GM12878 (cell line): ENCODE data around the gene CNKSR3. TPM values are rescaled to one million over a fixed set of nuclear protein-coding genes. Genes with fewer than 3 reads are reported as not detected.
"Not testable (repeated sequence)": the region's sequence is repeated elsewhere in the genome, so short reads cannot be mapped to it uniquely, and the experiment has no call there.

Experiments
- ATAC-seq: fragments of 200-7000 bp; cut with Tn5 transposase; 3 replicates; pipeline ENCODE4 v1.9.1; 2020; ENCODE audit warnings: mild to moderate bottlenecking, moderate library complexity
- BruUV-seq: library from RNA; stranded (reverse); fragments of 400-500 nt; replicated peaks from 2 replicates; lab custom pipeline; 2021; lab: Mats Ljungman, UMichigan
- CTCF ChIA-PET: fragments of 300-600 bp; sonication (Branson Sonifier 250); formaldehyde crosslinking; extraction: SDS; loops from one replicate; lab custom pipeline; 2021; ENCODE audit warnings: inconsistent platforms; lab: Yijun Ruan, JAX
- POLR2A ChIA-PET: fragments of 350-600 bp; formaldehyde crosslinking; extraction: SDS; loops from one replicate; lab custom pipeline; 2021; ENCODE audit warnings: inconsistent platforms; lab: Charles Lee
- RAD21 ChIA-PET: fragments of 300-600 bp; sonication (Branson Sonifier 250); formaldehyde crosslinking; loops from one replicate; lab custom pipeline; 2023; ENCODE audit warnings: antibody characterized with exemption; ENCODE audit not compliant: unreplicated experiment; lab: Charles Lee
- SMC1A ChIA-PET: fragments of 300-600 bp; sonication (Branson Sonifier 250); formaldehyde crosslinking; loops from one replicate; lab custom pipeline; 2023; ENCODE audit not compliant: unreplicated experiment, uncharacterized antibody; lab: Charles Lee
- DNase-seq: peaks from one replicate; pipeline ENCODE4 v3.0.0-alpha.2; 2011; ENCODE audit warnings: low read depth, low spot score
- FAIRE-seq: peaks from 3 replicates; lab custom pipeline; 2011; peaks lifted over from hg19 to GRCh38; lab: Jason Lieb, UNC
- H2AFZ ChIP-seq: 2 replicates; pipeline ENCODE4 v1.6.0; 2011; ENCODE audit warnings: low read depth, low read length, control low read depth; ENCODE audit not compliant: control insufficient read depth
- H3K27ac ChIP-seq: 2 replicates; pipeline ENCODE4 v1.5.1; 2011; ENCODE audit warnings: control low read depth; ENCODE audit not compliant: control insufficient read depth, insufficient read depth
- H3K27me3 ChIP-seq, 2 experiments: replicated peaks in 1 of 2; 2 replicates each; pipeline versions ENCODE4 v1.6.0 to v1.6.1; 2011; ENCODE audit warnings: low read length in 1 of 2; ENCODE audit not compliant: control insufficient read depth in 2 of 2, insufficient read depth in 2 of 2
- H3K36me3 ChIP-seq, 2 experiments: 2 replicates each; pipeline ENCODE4 v1.5.1; 2011; ENCODE audit warnings: low read length in 1 of 2; ENCODE audit not compliant: control insufficient read depth in 2 of 2, insufficient read depth in 2 of 2
- H3K4me1 ChIP-seq: 2 replicates; pipeline ENCODE4 v1.6.1; 2011; ENCODE audit warnings: mild to moderate bottlenecking, low read length, moderate library complexity, mixed read lengths; ENCODE audit not compliant: control insufficient read depth, insufficient read depth
- H3K4me2 ChIP-seq: 2 replicates; pipeline ENCODE4 v1.6.0; 2011; ENCODE audit warnings: control low read depth; ENCODE audit not compliant: control insufficient read depth, insufficient read depth
- H3K4me3 ChIP-seq: fragments of 200-600 bp; sonication (generic); 2 replicates; pipeline ENCODE4 v1.5.1; 2016
- H3K79me2 ChIP-seq: 2 replicates; pipeline ENCODE4 v1.6.0; 2011; ENCODE audit warnings: low read length; ENCODE audit not compliant: control insufficient read depth, insufficient read depth
- H3K9ac ChIP-seq: 2 replicates; pipeline ENCODE4 v1.8.0; 2011; ENCODE audit warnings: low read length, control low read depth, mixed read lengths; ENCODE audit not compliant: control insufficient read depth, insufficient read depth
- H3K9me3 ChIP-seq: replicated peaks from 3 replicates; pipeline ENCODE4 v1.5.1; 2011; ENCODE audit warnings: mild to moderate bottlenecking, low read length; ENCODE audit not compliant: control insufficient read depth, insufficient read depth
- H4K20me1 ChIP-seq: 2 replicates; pipeline ENCODE4 v1.6.0; 2011; ENCODE audit not compliant: control insufficient read depth, insufficient read depth
- CHD4 ChIP-seq: fragments of 200-600 bp; sonication (generic); IDR thresholded peaks from 2 replicates; pipeline ENCODE4 v1.6.1; 2016; ENCODE audit warnings: mild to moderate bottlenecking
- CTCF ChIP-seq, 3 experiments: IDR thresholded peaks in 2 of 3; conservative IDR thresholded peaks in 1 of 3; 2 replicates each; pipeline ENCODE4 v1.5.1; 2011; ENCODE audit warnings: low read depth in 3 of 3, low read length in 3 of 3, mild to moderate bottlenecking in 3 of 3, control low read depth in 2 of 3, moderate library complexity in 2 of 3, inconsistent platforms in 1 of 3, mixed read lengths in 1 of 3; ENCODE audit not compliant: control insufficient read depth in 2 of 3, insufficient read depth in 1 of 3; ENCODE audit errors: extremely low read depth in 1 of 3
- EGR1 ChIP-seq, 2 experiments: IDR thresholded peaks; 1 replicate in 1 of 2; 2 replicates in 1 of 2; pipeline ENCODE4 v1.6.1; 2011 to 2012; ENCODE audit warnings: low read depth in 2 of 2, low read length in 2 of 2, borderline replicate concordance in 1 of 2, mild to moderate bottlenecking in 1 of 2, moderate library complexity in 1 of 2
- IRF4 ChIP-seq: IDR thresholded peaks from 2 replicates; pipeline ENCODE4 v1.6.1; 2011; ENCODE audit warnings: low read depth, low read length
- MTA3 ChIP-seq: IDR thresholded peaks from 2 replicates; pipeline ENCODE4 v1.6.1; 2012; ENCODE audit warnings: low read length, inconsistent platforms, borderline replicate concordance
- NFIC ChIP-seq: IDR thresholded peaks from 2 replicates; pipeline ENCODE4 v1.6.1; 2012; ENCODE audit warnings: low read depth, mild to moderate bottlenecking, inconsistent platforms, low read length, moderate library complexity
- NFYB ChIP-seq: IDR thresholded peaks from 2 replicates; pipeline ENCODE4 v1.6.1; 2011; ENCODE audit warnings: low read depth, mild to moderate bottlenecking, low read length, improper control_type of control experiment, moderate library complexity; ENCODE audit not compliant: insufficient read depth
- NKRF ChIP-seq: fragments of 450-650 bp; conservative IDR thresholded peaks from 2 replicates; pipeline ENCODE4 v1.6.1; 2017; ENCODE audit warnings: mild to moderate bottlenecking, moderate library complexity
- RAD51 ChIP-seq: fragments of 450-650 bp; IDR thresholded peaks from 2 replicates; pipeline ENCODE4 v1.6.1; 2016; ENCODE audit warnings: moderate library complexity, mild to moderate bottlenecking, inconsistent platforms
- SREBF1 ChIP-seq: IDR thresholded peaks from 2 replicates; pipeline ENCODE4 v1.6.1; 2012; ENCODE audit warnings: mild to moderate bottlenecking, low read length
- ZNF207 ChIP-seq: fragments of 450-650 bp; IDR thresholded peaks from 2 replicates; pipeline ENCODE4 v1.6.1; 2014; ENCODE audit warnings: antibody characterized with exemption, mild to moderate bottlenecking, borderline replicate concordance
- ZNF274 ChIP-seq: IDR thresholded peaks from one replicate; pipeline ENCODE4 v1.8.0; 2011; ENCODE audit not compliant: insufficient read length, insufficient read depth
- ZZZ3 ChIP-seq: IDR thresholded peaks from 2 replicates; pipeline ENCODE4 v1.6.1; 2011; ENCODE audit warnings: low read depth; ENCODE audit not compliant: control insufficient read depth, insufficient read length
- WGBS: methylation state at CpG from one replicate; pipeline ENCODE4 v1.1.6; 2016; ENCODE audit warnings: low lambda C conversion rate; ENCODE audit not compliant: insufficient replicate concordance, insufficient coverage; ENCODE audit errors: missing lambda C conversion rate; 5-methylcytosine and 5-hydroxymethylcytosine counted together
- in situ Hi-C: fragments of 300-500 bp; cut with MboI; formaldehyde crosslinking; loops from 9 replicates; pipeline ENCODE4 v1.14.3; 2018; ENCODE audit warnings: mixed read lengths
- intact Hi-C: fragments of 100-400 bp; cut with micrococcal nuclease; formaldehyde crosslinking; loops from one replicate; pipeline ENCODE4 v1.14.2; 2022; ENCODE audit not compliant: unreplicated experiment
- polyA plus RNA-seq, 11 experiments: library from polyadenylated mRNA; depleted of rRNA in 4 of 11; unstranded in 6 of 11; stranded (reverse) in 5 of 11; fragments of >200 nt; fragmentation: Nextera tagmentation in 4 of 11; fragmentation: Illumina TruSeq in 1 of 11; extraction: Ambion mirVana in 4 of 11; extraction: Trizol in 1 of 11; gene quantifications; 1 replicate in 1 of 11; 2 replicates in 10 of 11; pipeline versions ENCODE4 v1.2.1 to v1.2.3, GENCODE V29; 2011 to 2016; ENCODE audit warnings: inconsistent platforms in 2 of 11, missing spikeins in 2 of 11, low read depth in 1 of 11
- total RNA-seq, 4 experiments: library from RNA; depleted of rRNA in 3 of 4; stranded (reverse); fragments of >200 nt in 3 of 4; fragmentation: Illumina TruSeq in 1 of 4; extraction: Trizol in 1 of 4; gene quantifications; 2 replicates each; pipeline versions ENCODE4 v1.2.1 to v1.2.3, GENCODE V29; 2013 to 2021
- TF ChIP-seq, protein P1 (sequence below): IDR thresholded peaks from 2 replicates; pipeline ENCODE4 v1.6.1; 2011; ENCODE audit warnings: low read depth, mild to moderate bottlenecking, low read length, moderate library complexity, borderline replicate concordance; ENCODE audit errors: extremely low read depth

The CNKSR3 gene
- total and polyA plus RNA-seq, 10 of the 15 experiments (the other 5 are each of a cell fraction or from before 2014, with no cell fraction given): under 0.01 to 0.48 (median 0.12) TPM; not detected in 2

GRCh38 chr6:154542747-154543146 lies 32.3 kb upstream of the CNKSR3 start:
- no peak for ATAC-seq
- 24% methylated on average over 5 of the region's 5 CpGs for WGBS
- Histone ChIP-seq H3K27me3 (no peaks in the 10 kb centered on the region; a peak in 1 of 4 replicates), H3K4me3 (no peak overlapping the region), H2AFZ (no peak overlapping the region), H3K9me3 (no peaks in the 10 kb centered on the region), H4K20me1 (no peaks in the 10 kb centered on the region), H3K4me1 (no peaks in the 10 kb centered on the region), H3K4me2 (no peak overlapping the region), H3K27ac (no peak overlapping the region), H3K79me2 (no peaks in the 10 kb centered on the region), H3K36me3 (no peaks in the 10 kb centered on the region)
- intact Hi-C loops (no loop called here), in situ Hi-C loops (no loop called here)
- ChIA-PET CTCF (no interaction called here), POLR2A (no interaction called here), RAD21 (no interaction called here)
- BruUV-seq: no TSS peak
- no peak for DNase-seq
- TF ChIP-seq SREBF1 (no peak), CTCF (IDR thresholded peaks at IDR 0.05 in 2 of 3, conservative IDR thresholded peaks at IDR 0.05 in 1 of 3; ENCODE audit: control insufficient read depth in 2 of 3, extremely low read depth in 1 of 3, insufficient read depth in 1 of 3, low read depth in 3 of 3, low read length in 3 of 3) (no peak), IRF4 (no peak), CHD4 (no peak), NFYB (no peak), RAD51 (no peak), MTA3 (no peak), NFIC (no peak), NKRF (no peak), ZNF274 (no peak), ZNF207 (no peak), EGR1 (IDR thresholded peaks at IDR 0.05; ENCODE audit: borderline replicate concordance in 1 of 2, low read depth in 2 of 2, low read length in 2 of 2) (no peak), ZZZ3 (no peak)
- TF ChIP-seq, protein P1, sequence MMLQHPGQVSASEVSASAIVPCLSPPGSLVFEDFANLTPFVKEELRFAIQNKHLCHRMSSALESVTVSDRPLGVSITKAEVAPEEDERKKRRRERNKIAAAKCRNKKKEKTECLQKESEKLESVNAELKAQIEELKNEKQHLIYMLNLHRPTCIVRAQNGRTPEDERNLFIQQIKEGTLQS: no peak
- TF ChIP-seq, all 136 proteins: peak for 0
- SMC1A ChIA-PET: no interaction called here
- no peak for FAIRE-seq
- no peak overlapping the region for H3K9ac ChIP-seq

DNA sequence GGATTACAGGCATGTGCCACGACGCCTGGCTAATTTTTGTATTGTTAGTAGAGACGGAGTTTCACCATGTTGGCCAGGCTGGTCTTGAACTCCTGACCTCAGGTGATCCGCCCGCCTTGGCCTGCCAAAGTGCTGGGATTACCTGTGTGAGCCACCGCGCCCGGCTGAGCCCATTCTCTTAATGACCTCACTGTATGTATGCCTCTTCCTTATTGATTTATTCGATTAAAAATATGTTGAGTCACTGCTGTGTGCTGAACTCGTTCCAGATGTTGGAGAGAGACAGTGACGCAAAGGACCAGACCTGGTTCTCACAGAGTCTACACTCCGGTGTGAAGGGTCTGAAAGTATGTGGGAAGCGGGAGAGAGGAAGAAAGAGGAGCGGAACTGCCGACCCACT lies 31.4 kb upstream of the CNKSR3 start:
- H2AFZ ChIP-seq, intact Hi-C loops, H3K4me3 ChIP-seq, H3K4me2 ChIP-seq, SMC1A ChIA-PET, H3K27ac ChIP-seq, H3K9ac ChIP-seq, POLR2A ChIA-PET, in situ Hi-C loops, H3K79me2 ChIP-seq, H3K27me3 ChIP-seq, FAIRE-seq, H4K20me1 ChIP-seq, H3K36me3 ChIP-seq, H3K4me1 ChIP-seq, BruUV-seq, CTCF ChIA-PET, RAD21 ChIA-PET, ATAC-seq, H3K9me3 ChIP-seq, DNase-seq: not testable (repeated sequence)
- WGBS: 72% methylated on average over 15 of the region's 15 CpGs
